ENCODE measurements around the gene EPS8L3. TPM values are rescaled to one million over a fixed set of nuclear protein-coding genes. Genes with fewer than 3 reads are reported as not detected.

Gene EPS8L3
- total RNA-seq, 4 donors from 2014 or later: not detected

DNA sequence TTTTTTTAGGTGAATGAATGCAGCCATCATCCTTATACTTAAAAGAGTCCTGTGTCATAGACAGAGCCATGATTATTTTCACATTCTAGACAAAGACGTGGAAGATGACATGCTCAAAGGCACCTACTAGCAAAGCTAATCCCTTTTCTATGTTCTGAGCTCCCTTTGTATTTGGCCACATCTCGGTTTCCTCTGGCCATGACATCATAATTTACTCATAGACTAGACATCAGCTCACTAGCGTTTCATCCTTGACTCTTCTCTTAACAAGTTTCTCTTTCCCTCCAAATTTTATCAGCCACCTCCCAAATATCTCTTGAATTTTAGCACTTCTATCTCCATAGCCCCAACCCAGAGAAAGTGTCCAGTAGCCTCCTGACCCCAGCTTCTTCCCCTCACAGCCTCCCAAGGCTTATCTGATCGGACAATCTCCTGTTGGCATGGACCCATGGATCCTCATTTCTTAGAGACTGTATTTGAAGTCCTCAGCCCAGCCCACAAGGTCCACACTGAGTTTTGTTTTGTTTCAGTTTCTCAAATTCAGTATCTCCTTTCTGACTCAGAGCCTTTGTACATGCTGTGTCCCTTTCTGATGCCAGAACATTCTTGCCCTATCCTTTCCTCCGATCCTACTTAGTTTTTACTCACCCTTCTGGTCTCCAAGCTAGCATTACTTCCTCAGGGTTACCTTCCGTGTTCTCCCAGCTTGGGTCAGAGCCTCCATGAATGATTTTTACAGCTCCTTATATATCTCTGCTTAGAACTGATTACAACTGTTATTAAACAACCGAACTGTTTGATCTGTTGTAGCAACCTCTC, 33.0 kb upstream of the EPS8L3 start:
- peaks cover 43% of the 10 kb centered on the region for H3K4me1 ChIP-seq
- peak overlapping the region; percentile 48 for H3K27ac ChIP-seq
- no peaks in the 10 kb centered on the region for H3K27me3 ChIP-seq
- H3K4me3 ChIP-seq: no peak overlapping the region
- WGBS: 75% methylated on average over 7 of the region's 7 CpGs
- DNase-seq (ENCODE audit: low spot score in 2 of 2): peak; percentile 27 to 38
- TF ChIP-seq POLR2AphosphoS5 (IDR thresholded peaks at IDR 0.05) (no peak), EP300 (IDR thresholded peaks at IDR 0.05) (no peak), POLR2A (IDR thresholded peaks at IDR 0.05) (no peak)
- TF ChIP-seq, protein P1, sequence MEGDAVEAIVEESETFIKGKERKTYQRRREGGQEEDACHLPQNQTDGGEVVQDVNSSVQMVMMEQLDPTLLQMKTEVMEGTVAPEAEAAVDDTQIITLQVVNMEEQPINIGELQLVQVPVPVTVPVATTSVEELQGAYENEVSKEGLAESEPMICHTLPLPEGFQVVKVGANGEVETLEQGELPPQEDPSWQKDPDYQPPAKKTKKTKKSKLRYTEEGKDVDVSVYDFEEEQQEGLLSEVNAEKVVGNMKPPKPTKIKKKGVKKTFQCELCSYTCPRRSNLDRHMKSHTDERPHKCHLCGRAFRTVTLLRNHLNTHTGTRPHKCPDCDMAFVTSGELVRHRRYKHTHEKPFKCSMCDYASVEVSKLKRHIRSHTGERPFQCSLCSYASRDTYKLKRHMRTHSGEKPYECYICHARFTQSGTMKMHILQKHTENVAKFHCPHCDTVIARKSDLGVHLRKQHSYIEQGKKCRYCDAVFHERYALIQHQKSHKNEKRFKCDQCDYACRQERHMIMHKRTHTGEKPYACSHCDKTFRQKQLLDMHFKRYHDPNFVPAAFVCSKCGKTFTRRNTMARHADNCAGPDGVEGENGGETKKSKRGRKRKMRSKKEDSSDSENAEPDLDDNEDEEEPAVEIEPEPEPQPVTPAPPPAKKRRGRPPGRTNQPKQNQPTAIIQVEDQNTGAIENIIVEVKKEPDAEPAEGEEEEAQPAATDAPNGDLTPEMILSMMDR (IDR thresholded peaks at IDR 0.05): no peak
- H3K36me3 ChIP-seq: no peaks in the 10 kb centered on the region
- H3K9me3 ChIP-seq: no peaks in the 10 kb centered on the region

DNA sequence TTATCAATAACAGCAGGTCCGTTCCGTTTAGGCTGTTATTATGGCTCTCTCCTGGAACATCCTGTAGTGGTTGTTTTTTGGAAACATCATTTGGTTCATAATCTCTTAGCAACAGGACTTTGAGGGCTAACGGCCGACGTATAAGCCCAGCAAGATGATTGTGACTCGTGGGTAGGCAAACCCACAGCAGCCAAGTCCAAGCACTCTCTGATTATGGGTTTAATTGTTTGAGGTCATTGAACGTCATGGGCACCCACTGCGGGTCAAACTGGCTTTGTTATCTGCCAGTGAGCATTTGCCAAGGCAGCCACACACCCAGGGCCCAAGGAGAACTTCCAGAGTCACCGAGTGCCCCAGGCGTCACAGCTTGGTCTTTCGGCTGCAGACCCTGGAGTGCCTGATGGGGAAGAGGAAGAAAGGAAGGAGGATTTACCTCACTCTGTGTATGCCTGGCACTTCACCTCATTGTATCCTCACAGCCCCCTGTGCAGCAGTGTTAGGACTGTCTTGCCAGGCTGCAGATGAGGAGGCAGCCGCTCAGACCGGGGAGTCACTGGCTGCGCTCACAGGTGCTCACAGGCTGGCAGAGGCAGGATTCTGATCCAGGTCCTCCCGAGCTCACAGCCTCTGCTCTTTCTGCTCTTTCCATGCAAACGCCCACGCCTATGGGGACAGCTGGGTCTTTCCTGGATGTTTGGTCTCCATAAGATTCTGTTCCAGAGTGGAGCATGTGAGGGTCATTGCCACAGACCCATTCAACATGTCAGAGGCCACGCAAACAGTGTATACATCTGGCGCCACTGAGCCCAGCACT, 30.8 kb upstream of the EPS8L3 start:
- no peaks in the 10 kb centered on the region for H3K36me3 ChIP-seq
- no peak overlapping the region for H3K4me3 ChIP-seq
- peak; percentile 56 to 69 for DNase-seq (ENCODE audit: low spot score in 2 of 2)
- H3K27me3 ChIP-seq: no peaks in the 10 kb centered on the region
- TF ChIP-seq EP300 (IDR thresholded peaks at IDR 0.05): no peak
- TF ChIP-seq, protein P1 (IDR thresholded peaks at IDR 0.05): no peak
- TF ChIP-seq POLR2A (IDR thresholded peaks at IDR 0.05): no peak
- no peak for TF ChIP-seq POLR2AphosphoS5 (IDR thresholded peaks at IDR 0.05)
- peaks cover 51% of the 10 kb centered on the region for H3K4me1 ChIP-seq
- no peaks in the 10 kb centered on the region for H3K9me3 ChIP-seq
- H3K27ac ChIP-seq: peak overlapping the region; percentile 38
- 86% methylated on average over 17 of the region's 19 CpGs for WGBS

DNA sequence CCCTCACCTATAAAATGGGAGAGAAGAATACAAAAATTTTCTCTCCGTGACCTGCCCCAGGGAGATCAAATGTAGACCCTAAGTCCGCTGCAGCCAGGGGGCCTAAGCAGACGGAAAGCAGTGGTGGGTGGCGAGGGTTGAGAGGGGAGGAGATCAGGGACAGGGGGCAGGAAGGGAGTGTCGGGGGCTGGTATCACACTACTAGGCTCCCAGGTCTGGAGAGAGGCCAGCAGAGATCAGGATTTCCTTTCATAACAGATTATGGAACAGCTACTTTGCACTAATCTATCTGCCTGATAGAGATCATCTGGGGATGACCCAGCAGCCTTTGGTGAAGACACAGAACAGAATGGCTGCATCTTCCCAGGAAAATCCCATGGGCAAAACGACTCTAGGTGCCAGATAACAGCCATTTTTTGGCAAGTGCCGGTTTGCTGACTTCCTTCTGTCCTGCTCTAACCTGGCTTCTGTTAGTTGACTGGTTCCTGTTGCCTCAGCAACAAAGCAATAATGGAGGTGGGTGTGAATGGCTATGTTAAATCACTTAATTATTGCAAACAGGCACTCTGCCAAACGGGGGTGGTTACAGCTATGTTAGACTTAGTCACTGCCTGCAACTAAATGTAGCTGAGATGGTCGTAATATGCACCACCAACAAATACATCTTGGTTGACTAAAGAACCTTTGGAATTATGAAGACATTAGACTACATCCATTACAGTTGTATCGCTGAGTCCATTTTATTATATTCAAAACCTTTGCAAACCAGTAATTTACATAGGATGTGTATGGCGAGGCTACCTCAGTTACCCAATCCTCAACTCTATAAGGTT, 30.0 kb upstream of the EPS8L3 start:
- Histone ChIP-seq H3K4me3 (no peak overlapping the region), H3K4me1 (peaks cover 51% of the 10 kb centered on the region), H3K36me3 (no peaks in the 10 kb centered on the region), H3K9me3 (no peaks in the 10 kb centered on the region), H3K27ac (peak overlapping the region; percentile 43), H3K27me3 (no peaks in the 10 kb centered on the region)
- WGBS: 33% methylated on average over 11 of the region's 11 CpGs
- DNase-seq (ENCODE audit: low spot score in 2 of 2): peak; percentile 70 to 78
- TF ChIP-seq POLR2AphosphoS5 (IDR thresholded peaks at IDR 0.05): no peak
- TF ChIP-seq, protein P1 (IDR thresholded peaks at IDR 0.05): no peak
- TF ChIP-seq POLR2A (IDR thresholded peaks at IDR 0.05): no peak
- no peak for TF ChIP-seq EP300 (IDR thresholded peaks at IDR 0.05)

DNA sequence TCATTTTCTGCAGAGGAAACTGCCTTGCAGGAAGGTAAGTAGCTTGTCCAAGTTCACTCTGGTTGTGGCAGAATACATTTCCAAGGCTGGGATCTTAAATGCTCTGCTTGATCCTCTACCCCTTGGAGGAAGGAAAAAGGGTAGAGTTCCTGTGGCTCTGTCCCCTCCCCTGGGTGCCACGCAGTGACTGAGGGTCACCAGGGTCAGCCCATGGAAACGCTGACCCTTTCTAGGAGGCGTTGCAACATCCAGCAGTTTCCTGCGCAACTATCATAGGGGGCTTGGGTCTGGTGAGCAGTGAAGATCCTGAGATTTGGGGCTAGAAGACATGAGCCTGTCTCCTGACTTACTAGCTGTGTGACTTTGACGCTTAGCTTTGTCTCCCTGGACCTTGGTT, 29.4 kb upstream of the EPS8L3 start:
- WGBS: 61% methylated on average over 4 of the region's 5 CpGs
- no peak overlapping the region for H3K27ac ChIP-seq
- no peaks in the 10 kb centered on the region for H3K9me3 ChIP-seq
- no peak overlapping the region for H3K4me3 ChIP-seq
- no peak for TF ChIP-seq POLR2AphosphoS5 (IDR thresholded peaks at IDR 0.05)
- TF ChIP-seq EP300 (IDR thresholded peaks at IDR 0.05): no peak
- TF ChIP-seq, protein P1 (IDR thresholded peaks at IDR 0.05): no peak
- TF ChIP-seq POLR2A (IDR thresholded peaks at IDR 0.05): no peak
- H3K4me1 ChIP-seq: peaks cover 51% of the 10 kb centered on the region
- no peaks in the 10 kb centered on the region for H3K27me3 ChIP-seq
- DNase-seq (ENCODE audit: low spot score in 2 of 2): peak; percentile 49 to 65
- no peaks in the 10 kb centered on the region for H3K36me3 ChIP-seq

Measured in suprapubic skin (tissue), 4 donors.